ENCODE measurements around the gene MAPKAP1.
A peak's percentile ranks its signal among the peaks of the same experiment; 100 is the strongest.

MAPKAP1 gene

DNA sequence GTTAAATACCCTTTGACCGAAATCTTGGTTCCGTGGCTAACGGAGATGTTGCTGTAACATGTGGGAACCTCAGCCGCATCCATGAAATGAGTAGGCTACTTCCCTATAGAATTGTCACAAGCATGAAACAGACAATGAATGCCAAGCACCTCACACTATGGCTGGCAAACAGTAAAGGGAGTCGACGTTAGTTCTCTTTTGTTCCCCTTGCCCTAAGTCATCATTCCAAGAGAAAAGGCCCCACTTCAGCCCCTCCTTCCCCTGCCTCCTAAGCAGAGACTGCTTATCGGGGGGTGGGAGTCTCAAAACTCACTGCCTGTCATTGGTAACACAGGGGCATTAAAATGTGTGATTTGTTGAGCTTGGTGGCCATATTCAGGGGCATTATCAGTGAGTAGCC, 159.6 kb downstream of the MAPKAP1 start:
- intact Hi-C loops (cut with DNase I), result no loop called here
- no peak for DNase-seq

DNA sequence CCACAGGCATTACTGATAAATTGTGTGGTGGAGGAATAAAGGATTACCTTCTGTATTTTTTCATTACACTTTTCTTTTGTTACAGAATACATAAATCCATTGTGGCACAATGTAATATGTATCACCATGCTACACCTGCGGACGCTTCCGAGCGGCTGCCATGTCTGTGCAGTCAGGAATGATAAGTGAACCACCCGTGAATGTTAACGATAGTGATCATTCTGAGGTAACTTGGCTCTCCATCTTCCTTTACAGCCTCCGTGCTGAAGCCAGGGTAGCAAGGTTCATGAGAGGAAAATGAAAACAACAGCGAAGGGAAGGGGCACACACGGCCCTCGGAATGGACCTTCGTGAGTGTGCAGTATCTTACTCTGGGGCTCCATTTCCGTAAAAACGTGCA, 161.2 kb downstream of the MAPKAP1 start:
- DNase-seq, result no peak
- intact Hi-C loops (cut with DNase I), result no loop called here

DNA sequence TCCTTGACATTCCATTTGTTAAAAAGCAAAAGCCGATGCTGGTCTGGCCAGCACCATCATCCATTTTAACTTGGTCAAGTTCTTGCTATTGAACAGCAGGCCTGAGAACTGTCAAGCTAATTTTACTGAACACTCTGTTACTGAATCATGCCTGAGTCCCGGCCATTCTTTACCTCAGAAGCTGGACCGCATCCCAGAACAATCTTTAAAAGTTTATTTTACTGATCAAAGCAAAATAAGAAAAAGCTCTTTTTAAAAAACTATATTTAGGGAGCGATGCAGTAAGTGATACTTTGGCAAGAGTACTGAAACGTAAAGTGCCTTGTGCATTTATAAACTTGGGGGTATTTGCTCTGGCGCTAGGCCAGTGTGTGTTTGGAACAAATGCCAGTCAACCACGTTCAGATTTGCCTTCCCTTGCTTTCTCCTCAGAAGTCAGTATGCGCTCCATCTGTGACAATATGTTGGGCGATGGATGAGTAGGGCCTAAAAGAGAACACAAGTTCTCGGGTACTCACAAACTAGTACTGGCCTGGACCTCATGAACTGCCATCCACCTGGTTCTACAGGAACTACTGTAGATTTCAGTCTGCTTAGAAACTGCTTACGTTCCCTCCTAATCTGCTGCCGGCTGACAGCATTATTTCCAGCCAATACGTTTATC, 161.9 kb downstream of the MAPKAP1 start:
- intact Hi-C loops (cut with DNase I), result no loop called here
- DNase-seq, result peak in 3 of 10 donors; percentile 19 to 82 (median 24)

DNA sequence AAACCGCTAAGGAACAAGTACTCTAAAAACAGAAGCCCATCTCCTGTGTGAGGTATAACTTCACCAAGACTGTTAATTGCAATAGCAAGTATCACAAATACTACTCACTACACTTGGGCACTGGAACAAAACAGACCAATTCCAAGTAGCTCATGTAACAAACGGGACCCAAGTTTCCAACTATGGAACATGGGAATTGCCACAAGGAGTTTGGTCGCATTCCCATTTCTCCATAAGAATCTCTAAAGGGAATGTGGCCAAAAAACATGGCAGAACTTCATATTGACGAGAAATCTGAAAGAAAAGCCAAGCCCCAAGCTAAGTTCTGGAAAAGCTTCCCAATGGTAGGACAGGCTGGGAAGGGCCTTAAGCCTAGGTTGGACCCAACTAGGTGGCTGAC, 162.5 kb downstream of the MAPKAP1 start:
- no peak for DNase-seq
- intact Hi-C loops (cut with DNase I), result no loop called here

DNA sequence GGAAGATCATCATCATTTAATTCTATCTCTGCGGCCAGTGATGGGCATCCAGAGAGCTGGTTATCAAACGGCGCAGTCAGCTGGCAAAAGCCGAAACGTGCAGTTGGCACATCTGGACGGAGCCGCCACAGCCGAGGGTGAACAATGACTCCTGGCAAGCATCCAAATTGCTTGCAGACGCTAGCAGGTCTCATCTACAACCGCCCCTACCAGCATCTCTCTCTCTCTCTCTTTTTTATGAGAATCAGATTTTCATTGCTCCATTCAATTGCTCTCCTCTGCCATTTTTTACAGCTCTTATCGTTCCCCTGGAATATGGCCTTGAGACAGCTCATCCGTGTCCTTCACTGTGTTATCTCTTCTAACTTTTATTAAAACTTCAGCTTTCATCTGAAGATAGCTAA, 165.2 kb downstream of the MAPKAP1 start:
- intact Hi-C loops (cut with DNase I), result no loop called here
- DNase-seq, result peak in 6 of 10 donors; percentile 18 to 87 (median 26)

DNA sequence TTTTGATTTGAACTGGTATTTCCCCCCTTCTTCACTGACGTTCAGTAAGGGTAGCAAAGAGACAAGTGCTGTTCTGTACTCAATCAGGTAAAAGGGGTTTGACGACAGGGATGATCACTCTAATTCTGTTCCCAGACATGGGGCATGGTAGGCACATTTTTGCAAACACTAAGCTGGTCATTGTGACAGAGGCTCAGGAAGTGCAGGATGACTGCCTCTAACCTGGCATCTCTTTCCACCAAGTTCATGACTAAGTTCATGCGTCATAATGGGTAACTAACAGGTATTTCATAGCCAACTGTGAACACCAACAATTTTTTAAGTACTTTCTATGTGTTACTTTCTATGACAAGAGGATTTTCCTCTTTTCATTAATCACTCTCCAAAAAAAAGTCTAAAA, 166.5 kb downstream of the MAPKAP1 start:
- intact Hi-C loops (cut with DNase I), result no loop called here
- DNase-seq, result no peak

DNA sequence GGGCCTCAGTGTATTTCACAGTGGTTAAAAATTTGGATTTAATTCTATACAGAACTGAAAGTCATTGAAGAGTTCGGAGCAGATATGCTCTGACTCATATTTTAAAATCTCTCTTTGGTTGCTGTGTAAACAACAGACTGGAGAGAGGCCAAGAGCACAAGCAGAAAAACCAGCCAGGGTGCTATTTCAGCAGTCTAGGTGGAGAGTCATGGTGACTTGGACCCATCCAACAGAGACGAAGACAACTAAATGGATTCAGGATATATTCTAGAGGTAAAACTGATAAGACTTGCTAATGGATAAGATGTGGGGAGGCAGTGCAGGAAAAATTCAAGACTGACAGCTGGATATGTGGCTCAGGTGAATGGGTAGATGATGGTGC, 168.9 kb downstream of the MAPKAP1 start:
- DNase-seq, result no peak
- intact Hi-C loops (cut with DNase I), result no loop called here

DNA sequence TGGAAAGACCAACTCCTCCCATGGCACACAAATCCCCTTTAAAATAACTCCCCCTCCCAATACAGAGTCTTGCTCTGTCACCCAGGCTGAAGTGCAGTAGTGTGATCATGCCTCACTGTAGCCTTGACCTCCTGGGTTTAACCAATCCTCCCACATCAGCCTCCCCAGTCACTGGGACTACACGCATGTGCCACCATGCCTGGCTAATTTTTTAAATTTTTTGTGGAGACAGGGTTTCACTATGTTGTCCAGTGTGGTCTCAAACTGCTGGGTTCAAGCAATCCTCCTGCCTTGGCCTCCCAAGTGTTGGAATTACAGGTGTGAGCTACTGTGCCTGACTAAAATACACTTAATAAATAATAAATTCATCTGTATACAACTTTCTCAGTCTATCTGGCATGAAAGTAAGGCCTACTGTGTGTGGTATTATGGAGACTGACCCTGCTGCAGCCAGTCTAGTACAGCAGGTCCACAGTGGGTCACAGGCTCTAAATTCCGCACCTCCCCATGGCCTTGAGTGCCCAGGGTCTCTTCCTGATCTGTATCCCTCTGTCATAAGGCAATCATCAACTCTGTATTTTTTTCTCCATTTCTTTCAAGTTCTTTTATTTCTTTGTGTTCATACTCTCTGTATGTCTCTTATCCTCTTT, 169.4 kb downstream of the MAPKAP1 start:
- intact Hi-C loops (cut with DNase I), result no loop called here
- no peak for DNase-seq

DNA sequence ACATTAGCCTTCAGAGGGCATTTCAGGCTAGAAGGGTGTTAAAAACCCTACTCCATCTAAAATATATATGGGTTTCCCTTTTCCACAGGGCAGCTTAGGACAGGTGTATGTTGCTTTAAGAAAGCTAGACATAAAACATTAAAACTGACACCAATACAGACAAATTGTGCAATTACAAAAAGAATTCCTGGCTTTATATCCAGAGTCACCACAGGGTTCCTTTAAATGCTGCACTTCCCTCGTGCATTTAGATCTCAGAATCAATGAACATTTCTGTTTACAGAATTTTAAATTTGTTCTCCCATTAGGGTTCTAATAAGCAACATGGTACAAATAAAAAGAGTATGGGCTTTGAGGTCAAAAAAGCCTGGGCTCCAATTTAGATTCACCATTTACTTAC, 170.2 kb downstream of the MAPKAP1 start:
- no peak for DNase-seq
- intact Hi-C loops (cut with DNase I), result no loop called here

DNA sequence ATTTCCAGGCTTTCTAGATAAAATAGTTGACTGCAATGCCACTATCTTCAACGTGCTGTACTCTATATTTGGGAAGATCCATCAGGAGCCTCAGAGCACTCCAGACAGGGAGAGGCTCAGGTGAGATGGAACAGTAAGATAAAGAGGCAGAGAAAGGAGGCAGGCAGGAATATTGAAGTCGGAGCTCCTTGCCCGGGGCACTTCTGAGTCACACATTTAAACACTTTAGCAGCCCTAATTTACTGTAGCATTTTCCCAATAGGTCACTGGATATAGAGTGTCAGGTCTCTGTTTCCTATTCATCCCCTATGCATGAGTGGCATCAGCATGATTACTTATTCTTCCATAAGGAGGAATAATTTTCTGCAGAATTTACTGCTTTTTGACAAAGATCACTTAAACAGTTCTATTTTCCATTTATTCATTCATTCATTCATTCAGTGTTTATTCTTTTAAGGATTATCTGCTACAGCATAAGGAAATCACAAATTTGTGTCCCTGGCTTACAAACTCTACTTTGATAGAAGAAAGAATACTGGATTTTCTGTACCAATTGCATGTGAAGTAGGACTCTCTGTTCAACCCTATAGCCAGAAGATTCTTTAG, 170.7 kb downstream of the MAPKAP1 start:
- no peak for DNase-seq
- intact Hi-C loops (cut with DNase I), result no loop called here

DNA sequence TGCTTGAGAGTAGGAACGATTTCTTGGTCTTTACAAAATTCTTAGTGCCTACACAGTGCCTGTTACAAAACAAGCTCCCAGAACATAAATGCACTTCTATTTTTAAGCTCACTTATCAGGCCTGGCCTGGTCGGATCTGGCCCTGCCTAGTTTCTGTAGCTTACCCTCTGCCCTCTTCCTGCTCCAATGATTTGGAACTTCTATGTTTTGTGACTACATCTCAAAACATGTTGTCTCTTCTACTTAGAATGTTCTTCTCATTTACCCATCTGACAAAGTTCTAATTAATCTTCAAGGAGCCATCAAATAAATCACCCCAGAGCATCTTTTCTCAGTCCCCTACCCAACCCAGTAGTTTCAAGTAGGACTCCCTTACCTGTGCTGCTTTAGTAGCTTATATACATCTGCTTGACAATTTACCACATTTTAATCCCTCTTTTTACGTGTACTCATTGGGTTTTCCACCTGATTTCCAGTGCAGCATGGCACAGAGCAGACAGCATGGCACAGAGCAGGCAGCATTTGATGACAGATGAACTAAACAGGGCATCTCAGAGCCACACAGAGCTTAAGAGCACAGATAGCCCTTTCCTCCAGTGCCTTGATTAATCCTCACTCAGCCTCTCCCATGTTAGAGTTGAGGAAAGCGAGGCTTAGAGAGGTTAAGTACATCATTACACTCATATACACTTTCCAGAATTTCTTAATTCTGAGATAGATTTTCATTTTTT, 171.9 kb downstream of the MAPKAP1 start:
- no peak for DNase-seq
- intact Hi-C loops (cut with DNase I), result no loop called here

DNA sequence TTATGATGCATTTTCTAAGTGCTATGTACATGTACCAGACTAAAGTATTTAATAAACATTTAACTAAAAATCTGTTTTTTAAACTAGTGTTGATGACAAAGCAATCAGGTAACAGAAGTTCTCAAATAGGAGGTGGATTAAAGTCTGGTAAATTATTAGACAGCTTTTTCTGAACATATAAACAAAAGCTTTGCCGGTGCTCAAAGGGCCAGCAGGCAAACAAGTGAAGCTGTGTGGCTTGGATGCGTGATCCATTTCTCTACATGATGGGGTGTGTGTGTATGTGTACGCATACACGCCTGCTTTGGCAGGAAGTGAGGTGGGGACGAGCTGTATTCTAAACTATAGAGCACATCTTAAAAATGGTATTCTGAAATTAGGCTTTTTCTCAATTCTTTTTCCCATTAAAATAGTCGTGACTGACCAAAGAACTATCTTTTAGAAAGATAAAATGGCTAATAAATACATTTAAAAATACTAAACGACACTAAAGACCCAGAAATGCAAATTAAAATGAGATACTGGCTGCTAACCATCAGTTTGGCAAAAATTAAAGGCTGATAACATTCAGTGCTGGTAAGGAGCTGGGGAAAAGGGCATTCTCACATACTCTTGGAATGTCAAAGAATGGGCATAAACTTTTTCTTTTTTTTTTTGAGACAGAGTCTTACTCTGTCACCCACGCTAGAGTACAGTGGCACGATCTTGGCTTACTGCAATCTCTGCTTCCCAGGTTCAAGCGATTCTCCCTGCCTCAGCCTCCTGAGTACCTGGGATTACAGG, 174.0 kb downstream of the MAPKAP1 start:
- intact Hi-C loops (cut with DNase I), result no loop called here
- DNase-seq, result no peak

DNA sequence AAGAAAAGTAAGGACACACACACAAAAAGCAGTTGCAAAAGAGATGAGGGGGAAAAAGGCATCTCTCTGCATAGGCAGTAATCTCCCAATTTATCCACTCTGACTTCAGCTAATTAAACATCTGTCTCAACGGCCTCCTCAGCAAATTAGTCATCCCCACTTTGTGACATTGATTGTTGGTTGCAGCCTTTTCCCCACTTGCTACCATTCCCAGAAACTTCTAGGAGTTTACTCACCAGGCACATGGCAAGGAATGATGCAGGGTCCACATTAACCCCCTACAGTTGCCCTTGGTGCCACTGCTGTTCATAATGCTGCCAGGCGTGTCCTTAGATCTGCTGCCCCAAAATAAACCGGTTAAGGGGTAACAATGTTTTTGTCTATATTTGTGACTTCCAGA, 174.6 kb downstream of the MAPKAP1 start:
- DNase-seq, result no peak
- intact Hi-C loops (cut with DNase I), result no loop called here

DNA sequence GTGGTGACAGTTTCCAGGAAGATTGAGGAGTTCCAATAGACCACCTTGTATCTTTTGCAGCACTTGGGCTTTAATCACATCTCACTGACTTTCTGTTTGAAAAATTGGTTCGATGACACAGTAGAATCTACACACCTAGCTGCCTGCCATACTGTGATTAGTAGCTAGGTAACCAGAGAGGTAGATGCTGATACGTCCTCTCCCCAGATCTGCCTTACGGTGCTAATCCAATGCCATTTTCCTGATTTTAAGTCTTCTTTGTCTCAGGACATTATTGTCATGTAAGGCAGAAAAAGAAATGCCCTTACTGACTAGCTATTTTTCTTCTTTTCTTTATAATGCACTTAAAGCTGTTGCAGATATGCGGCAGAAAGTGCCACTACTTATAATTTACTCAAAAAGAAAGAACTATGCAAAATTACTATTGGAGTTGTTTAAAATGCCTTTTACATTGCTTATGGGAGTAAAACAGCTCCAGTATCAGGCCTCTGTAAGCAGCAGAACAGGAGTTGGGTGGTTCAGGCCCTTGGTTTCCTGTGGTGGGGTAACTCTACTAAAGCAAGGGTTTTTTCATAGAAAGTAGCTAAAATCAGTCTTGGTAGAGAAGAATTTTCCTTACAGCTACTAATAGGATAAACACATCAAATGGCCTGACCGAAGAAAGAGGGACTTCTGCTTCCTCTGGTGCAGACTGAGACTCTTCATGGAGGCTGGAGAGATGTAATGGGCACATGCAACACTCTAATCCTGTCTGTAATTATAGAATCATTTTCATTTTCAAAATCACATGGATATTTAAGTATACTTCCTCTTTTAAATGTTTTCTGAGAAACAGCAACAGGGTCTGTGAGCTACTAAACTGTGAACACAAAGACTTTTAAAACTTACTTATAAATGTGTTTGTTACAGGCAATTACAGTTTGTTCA, 177.2 kb downstream of the MAPKAP1 start:
- no peak for DNase-seq
- intact Hi-C loops (cut with DNase I), result no loop called here

DNA sequence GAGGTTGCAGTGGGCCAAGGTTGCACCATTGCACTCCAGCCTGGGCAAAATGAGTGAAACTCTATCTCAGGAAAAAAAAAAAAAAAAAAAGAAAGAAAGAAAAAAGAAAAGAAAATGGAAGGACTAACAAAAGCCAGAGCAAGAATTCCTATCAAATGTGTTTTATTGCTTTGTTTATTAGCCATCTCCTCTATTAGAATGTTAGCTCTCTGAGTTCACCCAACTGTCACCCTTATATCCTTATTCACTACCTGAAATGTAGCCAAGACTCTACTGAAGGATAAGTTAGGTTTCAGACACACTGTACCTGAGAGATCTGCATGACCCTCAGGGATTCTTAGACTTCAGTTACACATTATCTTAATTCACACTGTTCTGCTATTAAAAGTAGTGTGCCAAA, 177.9 kb downstream of the MAPKAP1 start:
- intact Hi-C loops (cut with DNase I), result no loop called here
- no peak for DNase-seq

DNA sequence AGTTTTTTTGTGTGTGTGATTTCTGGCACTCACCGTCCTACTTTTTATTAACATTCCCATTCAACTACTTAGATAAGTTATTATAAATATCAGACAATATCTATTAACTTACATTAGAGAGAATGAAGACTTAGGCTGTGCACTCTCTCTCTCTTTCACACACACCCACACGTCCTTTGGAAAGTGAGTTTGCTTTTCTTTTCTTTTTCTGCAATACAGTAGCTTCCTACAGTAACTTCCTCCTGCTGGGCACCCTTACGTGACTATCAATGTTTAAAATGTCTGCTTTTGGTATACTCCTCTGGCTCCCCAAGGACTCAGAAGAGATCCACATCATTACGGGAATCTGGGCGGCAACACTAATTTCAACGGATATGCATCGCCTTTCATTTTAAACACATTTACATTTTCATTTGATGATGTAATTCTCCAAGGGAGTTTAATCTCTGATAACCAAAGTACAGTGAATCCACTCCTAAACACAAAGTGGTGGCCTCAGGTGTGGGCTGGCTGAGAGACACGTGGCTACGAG, 179.5 kb downstream of the MAPKAP1 start:
- intact Hi-C loops (cut with DNase I), result no loop called here
- no peak for DNase-seq

DNA sequence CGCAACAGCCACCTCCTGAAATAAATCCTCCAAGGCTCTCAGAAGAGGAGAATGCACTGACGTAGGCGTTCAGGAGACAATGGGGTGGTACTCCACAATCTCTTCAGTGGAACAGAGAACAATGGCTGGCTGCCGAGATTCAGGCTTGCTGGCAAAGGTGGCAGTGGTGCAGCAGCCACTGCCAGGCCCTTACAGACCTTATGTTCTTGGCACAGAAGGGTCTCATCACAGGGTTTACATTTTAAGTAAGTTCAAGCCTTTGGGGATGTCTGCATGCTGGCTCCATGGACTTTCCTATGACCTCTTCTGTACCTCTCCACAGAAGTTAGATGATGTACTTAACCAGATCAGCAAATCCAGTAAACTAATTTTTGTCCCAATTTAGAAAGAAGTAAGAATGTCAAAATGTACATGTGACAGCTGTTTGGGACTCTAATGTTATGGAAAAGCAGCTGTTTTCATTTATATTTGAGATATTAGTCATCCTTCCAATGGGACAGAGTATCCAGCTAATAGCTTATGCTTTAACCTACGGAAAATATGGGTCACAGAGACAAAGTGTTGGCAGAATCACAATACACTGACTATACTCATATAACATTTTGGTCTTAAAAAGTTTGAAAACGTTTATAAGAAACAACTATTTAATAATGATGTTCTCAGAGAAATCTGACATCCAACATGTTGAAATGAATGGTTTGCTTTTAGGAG, 180.9 kb downstream of the MAPKAP1 start:
- intact Hi-C loops (cut with DNase I), result no loop called here
- DNase-seq, result no peak

DNA sequence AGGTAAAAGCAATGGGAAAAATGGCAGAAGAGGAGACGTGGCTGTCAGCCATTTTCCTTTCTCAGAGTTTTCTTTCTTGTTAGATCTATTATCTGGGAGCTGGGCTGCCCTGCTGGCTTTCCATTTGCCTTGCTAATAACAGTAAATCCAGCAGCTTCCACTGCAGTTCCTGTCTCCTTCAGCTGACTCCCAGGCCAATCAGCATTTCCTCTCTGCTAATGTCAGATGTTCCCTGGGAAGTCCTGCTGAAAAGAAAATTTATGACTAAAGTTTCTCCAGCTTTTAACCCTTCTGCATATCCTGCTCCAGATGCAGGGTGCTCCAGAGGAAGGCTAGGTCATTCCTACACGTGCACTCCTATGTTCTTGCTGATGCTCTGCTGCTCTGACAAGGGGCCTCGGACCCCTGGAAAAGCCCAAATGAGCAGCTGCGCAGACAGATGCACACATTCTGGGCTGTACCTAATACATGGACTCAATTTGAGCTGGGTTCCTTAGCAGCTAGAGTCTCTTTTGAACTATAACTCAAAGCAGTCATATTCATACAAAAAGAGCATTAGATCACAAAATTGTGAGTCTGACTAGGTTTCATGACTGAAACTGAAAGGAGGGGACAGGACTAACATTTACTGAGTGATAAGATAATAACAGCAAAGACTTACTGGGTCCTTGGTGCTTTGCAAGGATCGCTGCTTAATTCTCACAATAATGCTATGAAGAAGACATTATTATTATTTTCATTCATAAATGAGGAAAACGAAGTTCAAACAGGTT, 182.2 kb downstream of the MAPKAP1 start:
- DNase-seq, result no peak
- intact Hi-C loops (cut with DNase I), result no loop called here
